GM06990 (cell line): ENCODE results near the gene SIGMAR1.

Experiments
- DNase-seq: peaks from one replicate; pipeline ENCODE4 v3.0.0-alpha.2; 2011; ENCODE audit not compliant: insufficient read length; ENCODE audit errors: extremely low read depth
- H3K27me3 ChIP-seq: replicated peaks from 2 replicates; pipeline ENCODE4 v1.6.0; 2011; ENCODE audit warnings: low read length; ENCODE audit not compliant: control insufficient read depth, insufficient read depth
- H3K36me3 ChIP-seq: 2 replicates; pipeline ENCODE4 v1.5.1; 2011; ENCODE audit warnings: low read length; ENCODE audit not compliant: control insufficient read depth, insufficient read depth
- H3K4me3 ChIP-seq: replicated peaks from 2 replicates; pipeline ENCODE4 v1.5.1; 2011; ENCODE audit warnings: low read depth, mild to moderate bottlenecking, control low read depth, low read length
- CTCF ChIP-seq: IDR thresholded peaks from 2 replicates; pipeline ENCODE4 v1.5.1; 2011; ENCODE audit warnings: low read length, control low read depth, mild to moderate bottlenecking, inconsistent platforms; ENCODE audit not compliant: insufficient read depth, poor library complexity, severe bottlenecking

SIGMAR1 gene

GRCh38 chr9:34606190-34606589, 31.4 kb downstream of the SIGMAR1 start:
- DNase-seq, result no peak
- Histone ChIP-seq H3K27me3 (no peaks in the 10 kb centered on the region; the same call in none of the 2 replicates), H3K36me3 (peaks cover 2% of the 10 kb centered on the region; the same call in 1 of the 2 replicates), H3K4me3 (no peak overlapping the region)
- no peak for TF ChIP-seq CTCF

DNA sequence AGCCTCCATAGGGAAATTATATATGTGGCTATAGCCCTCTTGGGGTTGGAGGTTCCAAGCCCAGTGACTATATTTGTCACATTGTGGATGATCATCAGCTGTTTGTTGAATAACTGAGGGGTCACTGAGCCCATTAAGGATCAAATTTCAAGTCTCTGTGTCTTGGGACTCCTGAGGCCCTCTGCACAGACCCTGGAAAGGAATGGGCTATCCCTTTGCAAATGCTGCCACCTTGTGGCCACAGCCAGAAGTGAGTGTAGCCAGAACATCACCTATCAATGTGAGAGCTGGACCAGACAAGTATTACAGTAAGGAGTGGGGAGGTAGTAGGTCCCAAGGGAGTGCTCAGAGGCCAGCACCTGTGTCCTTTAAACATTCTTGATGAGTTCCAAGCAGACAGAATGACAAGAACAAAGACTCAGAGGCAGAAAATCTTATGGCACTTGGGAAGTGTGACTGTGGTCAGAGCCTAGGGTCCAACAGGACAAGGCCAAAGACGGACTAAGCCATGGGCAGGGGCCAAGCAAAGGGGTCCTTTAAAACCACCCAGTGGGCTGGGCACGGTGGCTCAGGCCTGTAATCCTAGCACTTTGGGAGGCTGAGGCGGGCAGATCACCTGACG, 33.9 kb downstream of the SIGMAR1 start:
- H3K27me3 ChIP-seq, result peaks cover 1% of the 10 kb centered on the region
- no peaks in the 10 kb centered on the region for H3K36me3 ChIP-seq
- H3K4me3 ChIP-seq, result no peak overlapping the region
- TF ChIP-seq CTCF, result peak; percentile 83
- no peak for DNase-seq

- TF ChIP-seq CTCF, result no peak
- no peak for DNase-seq
- H3K36me3 ChIP-seq, result no peaks in the 10 kb centered on the region
- H3K4me3 ChIP-seq, result no peak overlapping the region
- peaks cover 1% of the 10 kb centered on the region for H3K27me3 ChIP-seq
These were observed 35.5 kb downstream of the SIGMAR1 start for GRCh38 chr9:34601937-34602573.

DNA sequence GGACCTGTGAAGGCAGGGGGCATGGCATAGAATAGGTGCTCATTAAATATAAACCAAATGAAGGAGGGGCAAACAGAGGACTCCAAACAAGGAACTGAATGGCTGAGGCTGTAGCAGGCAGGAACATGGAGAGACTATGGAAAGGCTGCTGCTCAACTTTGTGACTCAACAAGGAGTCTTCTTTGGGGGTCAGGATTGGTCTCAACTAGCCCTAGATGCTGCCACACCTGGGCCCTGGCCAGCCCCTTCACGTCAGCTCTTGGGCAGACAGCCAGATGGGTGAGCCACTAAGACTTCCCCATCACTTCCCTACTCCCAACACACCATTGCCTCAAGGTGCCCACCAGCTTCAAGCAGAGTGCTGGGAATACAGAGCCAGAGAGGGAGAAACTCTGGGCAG, 36.7 kb downstream of the SIGMAR1 start:
- peaks cover 1% of the 10 kb centered on the region for H3K27me3 ChIP-seq

GRCh38 chr9:34599546-34599945, 38.0 kb downstream of the SIGMAR1 start:
- no peak for DNase-seq
- no peaks in the 10 kb centered on the region for H3K36me3 ChIP-seq
- no peak for TF ChIP-seq CTCF
- H3K27me3 ChIP-seq, result peaks cover 1% of the 10 kb centered on the region
- no peak overlapping the region for H3K4me3 ChIP-seq

More for the DNA sequence above, 36.7 kb downstream of the SIGMAR1 start:
- no peak for TF ChIP-seq CTCF
- Histone ChIP-seq H3K4me3 (no peak overlapping the region), H3K36me3 (no peaks in the 10 kb centered on the region)
- DNase-seq, result no peak
